ENCODE data around the gene VAPA.
"Not testable (repeated sequence)": the region's sequence is repeated elsewhere in the genome, so short reads cannot be mapped to it uniquely, and the experiment has no call there.

The VAPA gene

DNA sequence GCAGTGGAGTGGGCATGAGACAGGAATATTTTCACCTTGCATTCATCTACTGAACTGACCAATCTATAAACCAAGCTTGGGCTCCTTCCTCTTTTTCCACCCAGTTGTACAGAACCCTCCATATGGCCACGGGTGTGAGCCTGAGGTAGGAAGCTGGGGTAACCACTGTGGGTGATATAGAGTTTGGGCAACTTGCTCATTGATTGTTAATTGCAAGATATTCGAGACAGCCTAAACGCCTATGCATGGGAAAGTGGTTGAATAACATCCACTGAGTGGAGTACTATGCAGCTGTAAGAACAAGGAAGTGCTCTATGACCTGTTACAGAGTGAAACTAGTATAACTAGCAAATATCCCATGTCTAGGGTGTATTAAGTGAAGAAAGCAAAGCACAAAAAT is 7.3 kb upstream of the VAPA start:
- no peak overlapping the region for H3K4me3 ChIP-seq (ENCODE audit: low read depth, low read length)
- H3K27me3 ChIP-seq (ENCODE audit: control insufficient read depth, insufficient read depth, low read length) = no peaks in the 10 kb centered on the region
- no peak overlapping the region for H3K9ac ChIP-seq (ENCODE audit: low read depth, low read length)
- H3K4me1 ChIP-seq (ENCODE audit: control insufficient read depth, insufficient read depth, low read length) = no peaks in the 10 kb centered on the region
- no peaks in the 10 kb centered on the region for H3K36me3 ChIP-seq (ENCODE audit: control insufficient read depth, insufficient read depth, low read length)
- H3K9me3 ChIP-seq (ENCODE audit: control insufficient read depth, insufficient read depth, low read length) = no peaks in the 10 kb centered on the region

DNA sequence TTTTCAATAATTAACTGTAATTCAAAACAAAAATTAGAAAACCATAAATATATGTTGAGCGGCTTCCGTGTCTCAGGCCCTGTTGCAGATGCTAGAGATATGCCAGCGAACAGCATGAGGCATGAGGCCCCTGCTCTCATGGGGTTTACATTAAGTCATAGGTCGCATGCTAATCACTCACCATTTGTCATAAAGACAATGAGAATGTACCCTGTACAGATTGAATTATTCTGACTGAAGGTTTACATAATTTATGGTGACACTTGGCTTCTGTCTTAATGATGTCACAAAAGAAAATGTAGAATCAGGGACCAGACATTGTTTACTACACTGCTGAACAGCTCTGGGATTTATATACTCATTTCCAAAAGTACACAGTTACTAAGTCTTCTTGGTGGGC is 5.9 kb upstream of the VAPA start:
- H3K4me3 ChIP-seq (ENCODE audit: low read depth, low read length) = no peak overlapping the region
- H3K9ac ChIP-seq (ENCODE audit: low read depth, low read length) = no peak overlapping the region
- H3K9me3 ChIP-seq (ENCODE audit: control insufficient read depth, insufficient read depth, low read length) = no peaks in the 10 kb centered on the region
- H3K36me3 ChIP-seq (ENCODE audit: control insufficient read depth, insufficient read depth, low read length) = no peaks in the 10 kb centered on the region
- H3K27me3 ChIP-seq (ENCODE audit: control insufficient read depth, insufficient read depth, low read length) = peaks cover 2% of the 10 kb centered on the region
- H3K4me1 ChIP-seq (ENCODE audit: control insufficient read depth, insufficient read depth, low read length) = no peaks in the 10 kb centered on the region

DNA sequence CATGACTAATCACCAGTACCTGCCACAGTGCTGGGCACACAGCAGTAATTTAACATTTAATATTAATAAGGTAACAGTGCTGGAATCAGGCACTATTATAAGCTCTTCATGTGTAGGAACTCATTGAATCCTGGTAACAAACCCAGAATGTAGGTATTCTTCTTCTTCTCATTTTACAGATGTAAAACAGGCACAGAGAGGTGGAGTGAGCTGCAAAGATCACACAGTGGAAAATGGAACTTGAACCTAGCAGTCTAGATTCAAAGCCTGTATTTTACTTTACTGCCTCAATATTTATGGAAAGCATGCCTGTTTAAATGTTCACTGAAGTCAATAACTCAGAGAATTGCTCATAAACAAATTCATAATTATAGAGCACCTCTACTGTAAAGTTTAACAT is 3.7 kb upstream of the VAPA start:
- H3K4me3 ChIP-seq (ENCODE audit: low read depth, low read length) = no peak overlapping the region
- H3K9me3 ChIP-seq (ENCODE audit: control insufficient read depth, insufficient read depth, low read length) = no peaks in the 10 kb centered on the region
- no peaks in the 10 kb centered on the region for H3K4me1 ChIP-seq (ENCODE audit: control insufficient read depth, insufficient read depth, low read length)
- H3K36me3 ChIP-seq (ENCODE audit: control insufficient read depth, insufficient read depth, low read length) = no peaks in the 10 kb centered on the region
- H3K27me3 ChIP-seq (ENCODE audit: control insufficient read depth, insufficient read depth, low read length) = peaks cover 2% of the 10 kb centered on the region
- H3K9ac ChIP-seq (ENCODE audit: low read depth, low read length) = no peak overlapping the region

GRCh38 chr18:9910661-9911060 is 3.2 kb upstream of the VAPA start:
- Histone ChIP-seq H3K4me1 (ENCODE audit: control insufficient read depth, insufficient read depth, low read length) (peaks cover 2% of the 10 kb centered on the region), H3K27me3 (ENCODE audit: control insufficient read depth, insufficient read depth, low read length) (peaks cover 2% of the 10 kb centered on the region), H3K9me3 (ENCODE audit: control insufficient read depth, insufficient read depth, low read length) (no peaks in the 10 kb centered on the region), H3K4me3 (ENCODE audit: low read depth, low read length) (no peak overlapping the region), H3K36me3 (ENCODE audit: control insufficient read depth, insufficient read depth, low read length) (no peaks in the 10 kb centered on the region), H3K9ac (ENCODE audit: low read depth, low read length) (no peak overlapping the region)

- H3K4me1 ChIP-seq (ENCODE audit: control insufficient read depth, insufficient read depth, low read length) = peaks cover 8% of the 10 kb centered on the region
- peaks cover 2% of the 10 kb centered on the region for H3K27me3 ChIP-seq (ENCODE audit: control insufficient read depth, insufficient read depth, low read length)
- H3K4me3 ChIP-seq (ENCODE audit: low read depth, low read length) = no peak overlapping the region
- H3K36me3 ChIP-seq (ENCODE audit: control insufficient read depth, insufficient read depth, low read length) = no peaks in the 10 kb centered on the region
- H3K9ac ChIP-seq (ENCODE audit: low read depth, low read length) = no peak overlapping the region
- H3K9me3 ChIP-seq (ENCODE audit: control insufficient read depth, insufficient read depth, low read length) = no peaks in the 10 kb centered on the region
These were observed 2.6 kb upstream of the VAPA start for GRCh38 chr18:9911226-9911625.

DNA sequence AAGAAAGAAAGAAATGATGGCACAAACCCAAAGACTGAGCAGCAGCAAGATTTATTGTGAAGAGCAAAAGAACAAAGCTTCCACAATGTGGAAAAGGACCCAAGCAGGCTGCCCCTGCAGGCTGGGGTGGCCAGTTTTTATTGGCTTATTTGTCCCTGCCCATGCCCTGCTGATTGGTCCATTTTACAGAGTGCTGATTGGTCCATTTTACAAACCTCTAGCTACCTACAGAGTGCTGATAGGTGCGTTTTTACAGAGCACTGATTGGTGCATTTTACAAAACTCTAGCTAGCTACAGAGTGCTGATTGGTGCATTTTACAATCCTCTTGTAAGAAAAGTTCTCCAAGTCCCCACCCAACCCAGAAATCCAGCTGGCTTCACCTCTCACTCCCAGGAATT is 1.5 kb upstream of the VAPA start:
- not testable (repeated sequence) for H3K4me3 ChIP-seq (ENCODE audit: low read depth, low read length); H3K9ac ChIP-seq (ENCODE audit: low read depth, low read length); H3K36me3 ChIP-seq (ENCODE audit: control insufficient read depth, insufficient read depth, low read length); H3K27me3 ChIP-seq (ENCODE audit: control insufficient read depth, insufficient read depth, low read length); H3K9me3 ChIP-seq (ENCODE audit: control insufficient read depth, insufficient read depth, low read length)
- peaks cover 17% of the 10 kb centered on the region for H3K4me1 ChIP-seq (ENCODE audit: control insufficient read depth, insufficient read depth, low read length)

DNA sequence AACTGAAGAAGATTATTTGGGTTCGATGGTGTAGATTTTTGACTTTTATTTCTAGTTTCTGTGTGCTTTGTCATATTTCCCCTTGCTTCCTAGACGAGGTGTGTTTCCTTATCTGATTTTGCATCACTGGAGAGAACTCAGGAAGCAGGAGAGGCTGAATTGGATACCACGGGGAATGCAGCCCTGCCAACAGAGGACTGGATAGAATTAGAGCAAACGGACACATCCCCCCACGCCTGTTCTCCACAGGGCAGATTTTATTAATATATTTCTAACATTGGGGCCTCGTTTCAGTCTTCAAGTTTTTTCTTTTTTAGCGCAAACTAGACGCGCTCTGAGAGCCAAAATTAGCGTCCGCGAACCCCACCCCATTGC is 678 bp upstream of the VAPA start:
- H3K27me3 ChIP-seq (ENCODE audit: control insufficient read depth, insufficient read depth, low read length) = peaks cover 2% of the 10 kb centered on the region
- peak overlapping the region; percentile 77 for H3K4me3 ChIP-seq (ENCODE audit: low read depth, low read length)
- no peaks in the 10 kb centered on the region for H3K9me3 ChIP-seq (ENCODE audit: control insufficient read depth, insufficient read depth, low read length)
- peaks cover 20% of the 10 kb centered on the region for H3K4me1 ChIP-seq (ENCODE audit: control insufficient read depth, insufficient read depth, low read length)
- no peaks in the 10 kb centered on the region for H3K36me3 ChIP-seq (ENCODE audit: control insufficient read depth, insufficient read depth, low read length)
- H3K9ac ChIP-seq (ENCODE audit: low read depth, low read length) = no peak overlapping the region

GRCh38 chr18:9914334-9914583 is 443 bp downstream of the VAPA start:
- Histone ChIP-seq H3K9ac (ENCODE audit: low read depth, low read length) (peak overlapping the region; percentile 79), H3K4me1 (ENCODE audit: control insufficient read depth, insufficient read depth, low read length) (peaks cover 26% of the 10 kb centered on the region)

GRCh38 chr18:9914584-9915290 is 921 bp downstream of the VAPA start:
- Histone ChIP-seq H3K36me3 (ENCODE audit: control insufficient read depth, insufficient read depth, low read length) (no peaks in the 10 kb centered on the region), H3K9ac (ENCODE audit: low read depth, low read length) (peak overlapping the region; percentile 54), H3K27me3 (ENCODE audit: control insufficient read depth, insufficient read depth, low read length) (peaks cover 2% of the 10 kb centered on the region), H3K4me3 (ENCODE audit: low read depth, low read length) (peak overlapping the region; percentile 77), H3K4me1 (ENCODE audit: control insufficient read depth, insufficient read depth, low read length) (peaks cover 29% of the 10 kb centered on the region), H3K9me3 (ENCODE audit: control insufficient read depth, insufficient read depth, low read length) (no peaks in the 10 kb centered on the region)

More at GRCh38 chr18:9914334-9914583, 443 bp downstream of the VAPA start:
- Histone ChIP-seq H3K36me3 (ENCODE audit: control insufficient read depth, insufficient read depth, low read length) (no peaks in the 10 kb centered on the region), H3K4me3 (ENCODE audit: low read depth, low read length) (peak overlapping the region; percentile 77), H3K9me3 (ENCODE audit: control insufficient read depth, insufficient read depth, low read length) (no peaks in the 10 kb centered on the region), H3K27me3 (ENCODE audit: control insufficient read depth, insufficient read depth, low read length) (peaks cover 2% of the 10 kb centered on the region)

DNA sequence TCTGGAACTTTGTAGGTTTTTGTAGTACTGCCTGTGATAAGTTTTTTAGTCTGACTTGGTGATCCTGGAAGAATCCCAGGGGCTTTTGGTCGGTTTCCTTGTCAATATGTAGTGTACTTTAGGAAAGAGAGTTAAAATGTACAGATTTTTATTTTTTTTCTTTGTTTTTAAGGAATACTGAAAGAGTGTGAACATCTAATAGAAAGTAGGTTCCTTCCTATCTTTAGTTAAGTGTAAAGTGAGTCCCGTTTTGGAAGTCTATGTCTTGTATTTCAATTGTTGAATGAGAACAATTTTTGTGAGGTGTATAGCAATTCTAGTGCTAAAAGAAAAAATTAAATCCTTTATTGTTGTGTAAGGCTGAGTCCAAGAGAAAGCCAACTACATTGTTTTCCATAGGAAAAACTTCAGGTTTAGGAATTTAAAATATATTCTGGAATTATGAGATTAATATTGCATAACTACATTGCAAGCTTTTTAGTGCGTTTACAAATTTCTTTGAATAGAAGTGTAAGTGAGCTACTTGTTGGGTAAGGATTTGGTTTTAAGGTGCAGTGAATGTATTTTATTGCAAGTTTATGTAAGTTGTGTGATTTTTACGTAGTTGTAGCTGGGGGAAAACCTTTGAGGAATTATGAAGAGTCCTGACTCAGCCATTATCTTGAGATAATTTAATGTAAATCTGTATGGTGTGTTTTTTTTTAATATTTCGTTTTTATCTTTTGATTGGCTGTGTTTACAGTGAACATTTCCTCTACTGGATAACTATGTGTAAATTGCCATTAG is 1.7 kb downstream of the VAPA start:
- peak overlapping the region; percentile 54 for H3K9ac ChIP-seq (ENCODE audit: low read depth, low read length)
- H3K9me3 ChIP-seq (ENCODE audit: control insufficient read depth, insufficient read depth, low read length) = no peaks in the 10 kb centered on the region
- H3K4me1 ChIP-seq (ENCODE audit: control insufficient read depth, insufficient read depth, low read length) = peaks cover 30% of the 10 kb centered on the region
- peaks cover 2% of the 10 kb centered on the region for H3K27me3 ChIP-seq (ENCODE audit: control insufficient read depth, insufficient read depth, low read length)
- H3K4me3 ChIP-seq (ENCODE audit: low read depth, low read length) = peak overlapping the region; percentile 77
- no peaks in the 10 kb centered on the region for H3K36me3 ChIP-seq (ENCODE audit: control insufficient read depth, insufficient read depth, low read length)

DNA sequence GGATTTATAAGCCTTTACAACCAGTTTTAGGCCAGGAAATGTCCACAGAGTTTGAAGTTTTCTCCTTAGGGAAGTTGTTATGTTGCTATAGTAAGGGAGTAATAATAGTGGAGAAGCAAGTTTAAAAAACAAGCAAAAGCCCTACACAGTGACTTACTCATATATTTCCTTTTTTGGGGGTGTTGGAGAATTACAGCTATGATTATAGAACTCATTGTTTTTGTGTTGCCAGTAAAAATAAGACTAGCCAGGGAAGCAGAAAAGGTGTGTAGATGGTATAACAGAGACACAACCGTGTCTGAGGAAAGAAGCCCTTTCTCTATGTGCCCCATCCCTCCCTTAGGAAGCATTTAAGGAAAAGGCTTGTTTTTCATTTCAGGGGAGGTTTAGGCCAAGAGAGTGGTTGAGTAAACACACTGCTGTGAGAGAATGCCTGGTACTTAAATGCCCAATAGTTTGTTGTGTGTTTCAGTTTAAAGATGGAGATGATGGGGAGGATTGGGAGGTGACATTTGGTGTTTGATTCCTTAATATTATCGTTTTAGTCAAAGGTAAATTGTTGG is 2.3 kb downstream of the VAPA start:
- peaks cover 2% of the 10 kb centered on the region for H3K27me3 ChIP-seq (ENCODE audit: control insufficient read depth, insufficient read depth, low read length)
- H3K36me3 ChIP-seq (ENCODE audit: control insufficient read depth, insufficient read depth, low read length) = no peaks in the 10 kb centered on the region
- H3K9me3 ChIP-seq (ENCODE audit: control insufficient read depth, insufficient read depth, low read length) = no peaks in the 10 kb centered on the region
- H3K4me1 ChIP-seq (ENCODE audit: control insufficient read depth, insufficient read depth, low read length) = peaks cover 32% of the 10 kb centered on the region
- H3K9ac ChIP-seq (ENCODE audit: low read depth, low read length) = no peak overlapping the region
- H3K4me3 ChIP-seq (ENCODE audit: low read depth, low read length) = peak overlapping the region; percentile 77

DNA sequence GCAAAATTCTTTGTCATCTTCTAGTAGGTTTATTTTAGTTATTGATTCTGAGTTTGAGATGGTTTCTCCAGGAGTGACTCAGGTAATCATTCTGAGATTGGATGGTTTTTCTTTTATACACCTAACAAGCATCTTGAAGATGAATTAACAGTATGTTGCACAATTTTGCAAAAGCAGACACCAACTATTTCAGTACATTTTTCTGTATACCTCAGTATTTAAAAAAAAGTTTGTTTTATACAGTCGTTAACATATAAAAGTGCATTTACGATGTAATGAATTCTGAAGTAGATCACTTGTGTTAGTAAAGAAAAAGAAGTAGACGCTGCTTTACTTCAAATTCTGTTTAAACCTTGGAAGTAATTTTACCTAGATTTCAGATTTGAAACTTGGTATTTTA is 3.0 kb downstream of the VAPA start:
- Histone ChIP-seq H3K9me3 (ENCODE audit: control insufficient read depth, insufficient read depth, low read length) (no peaks in the 10 kb centered on the region), H3K4me3 (ENCODE audit: low read depth, low read length) (peak overlapping the region; percentile 77), H3K27me3 (ENCODE audit: control insufficient read depth, insufficient read depth, low read length) (peaks cover 2% of the 10 kb centered on the region), H3K4me1 (ENCODE audit: control insufficient read depth, insufficient read depth, low read length) (peaks cover 32% of the 10 kb centered on the region), H3K36me3 (ENCODE audit: control insufficient read depth, insufficient read depth, low read length) (no peaks in the 10 kb centered on the region), H3K9ac (ENCODE audit: low read depth, low read length) (no peak overlapping the region)
